Measurements from ENCODE around the gene XYLT1.
"Not testable (repeated sequence)": the region's sequence is repeated elsewhere in the genome, so short reads cannot be mapped to it uniquely, and the experiment has no call there.

The XYLT1 gene

DNA sequence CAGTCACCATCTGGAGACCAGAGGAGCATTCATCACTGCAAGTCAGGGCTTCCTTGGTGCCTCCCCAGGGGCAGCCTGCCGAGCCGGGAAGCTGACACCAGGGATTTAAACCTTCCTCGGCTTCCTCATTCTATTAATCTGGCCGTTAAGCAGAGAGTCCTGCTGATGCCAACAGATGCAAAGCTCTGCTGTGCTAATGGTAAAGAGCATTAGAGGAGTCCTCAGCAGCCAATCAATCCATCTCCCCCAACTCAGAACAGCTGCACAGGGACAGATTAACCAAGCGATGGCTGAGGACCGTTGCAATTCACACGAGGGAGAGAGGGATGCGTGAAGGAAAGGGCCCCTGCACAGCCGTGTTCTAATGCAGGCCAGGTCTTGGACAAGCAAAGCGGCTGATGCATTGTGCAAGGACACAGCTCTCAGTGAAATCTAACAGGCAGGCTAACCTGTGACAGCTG lies 116.6 kb downstream of the XYLT1 start:
- DNase-seq (ENCODE audit: low read depth), result no peak

DNA sequence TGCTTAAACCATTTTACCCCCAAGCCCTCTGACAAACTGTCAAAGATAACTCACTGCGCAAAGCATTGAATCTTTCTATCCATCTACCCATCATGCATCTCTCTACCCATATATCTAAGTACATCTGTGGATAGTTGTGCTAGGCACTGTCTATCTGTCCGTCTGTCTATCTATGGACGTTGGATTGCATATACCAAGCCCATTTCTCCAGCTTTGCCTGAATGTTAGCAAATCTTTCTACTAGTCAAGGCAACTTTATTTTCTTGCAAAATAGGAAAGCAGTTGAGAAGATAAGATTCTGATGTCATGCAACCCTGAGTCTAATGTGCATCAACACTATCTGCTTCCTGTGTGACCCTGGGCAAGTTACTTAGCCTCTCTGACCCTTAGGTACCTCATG lies 117.2 kb downstream of the XYLT1 start:
- no peak for DNase-seq (ENCODE audit: low read depth)

DNA sequence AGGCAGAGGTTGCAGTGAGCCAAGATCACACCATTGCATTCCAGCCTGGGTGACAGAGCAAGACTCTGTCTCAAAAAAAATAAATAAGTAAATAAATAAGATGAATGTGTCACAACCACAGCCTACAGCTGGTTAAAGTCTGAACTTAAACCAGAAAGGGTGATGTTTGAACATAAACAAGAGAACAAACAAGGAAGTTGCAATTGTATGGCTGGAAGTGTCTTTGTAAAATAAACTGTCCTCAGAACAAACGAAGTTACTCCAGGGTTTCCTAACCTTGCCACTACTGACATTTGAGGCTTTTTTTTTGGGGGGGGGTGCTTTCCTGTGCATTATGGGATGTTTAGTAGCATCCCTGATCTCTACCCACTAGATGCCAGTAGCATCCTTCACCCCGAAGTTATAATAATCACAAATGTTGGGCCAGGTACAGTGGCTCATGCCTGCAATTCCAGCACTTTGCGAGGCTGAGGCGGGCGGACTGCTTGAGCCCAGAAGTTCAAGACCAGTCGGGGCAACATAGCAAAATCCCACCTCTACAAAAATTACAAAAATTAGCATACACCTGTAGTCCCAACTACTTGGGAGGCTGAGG lies 119.2 kb downstream of the XYLT1 start:
- no peak for DNase-seq (ENCODE audit: low read depth)

DNA sequence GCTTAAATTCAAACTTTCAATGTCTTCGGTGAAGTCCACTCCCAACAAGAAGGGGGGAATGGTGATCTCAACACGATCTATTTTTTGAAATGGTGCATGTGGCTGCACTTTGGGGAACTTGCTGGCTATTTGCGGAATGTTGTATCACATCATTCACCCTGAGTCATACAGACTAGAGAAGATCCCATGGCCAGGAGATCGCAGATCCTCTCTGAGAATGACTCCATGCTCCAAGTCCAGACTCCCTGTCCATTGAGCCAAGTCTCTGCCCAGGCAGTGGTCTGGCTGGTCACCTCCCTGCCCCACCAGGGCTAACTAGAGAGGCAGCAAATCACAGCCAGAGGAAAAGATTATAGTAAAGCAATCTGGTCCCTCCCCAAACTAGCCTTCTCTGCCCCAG lies 120.6 kb downstream of the XYLT1 start:
- DNase-seq (ENCODE audit: low read depth), result no peak

DNA sequence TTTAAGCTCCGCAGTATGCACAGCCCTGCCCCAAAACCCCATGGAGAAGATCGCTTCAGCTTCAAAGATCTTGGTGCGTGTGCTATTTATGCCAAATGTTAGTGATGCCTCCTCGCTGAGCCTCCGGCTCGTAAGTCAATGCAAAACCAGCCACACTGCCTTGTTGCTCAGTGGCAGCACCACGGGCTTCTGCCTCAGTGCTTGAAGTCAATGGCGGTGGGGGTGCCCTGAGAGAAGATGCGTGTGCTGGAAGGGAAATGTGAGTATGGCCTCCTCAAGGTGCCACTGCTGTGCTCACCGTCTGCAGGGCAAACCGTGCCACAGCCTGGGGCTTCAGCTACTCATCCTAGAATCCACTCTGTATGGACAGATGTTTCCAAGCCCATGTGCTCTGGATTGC lies 121.9 kb downstream of the XYLT1 start:
- DNase-seq (ENCODE audit: low read depth), result no peak

DNA sequence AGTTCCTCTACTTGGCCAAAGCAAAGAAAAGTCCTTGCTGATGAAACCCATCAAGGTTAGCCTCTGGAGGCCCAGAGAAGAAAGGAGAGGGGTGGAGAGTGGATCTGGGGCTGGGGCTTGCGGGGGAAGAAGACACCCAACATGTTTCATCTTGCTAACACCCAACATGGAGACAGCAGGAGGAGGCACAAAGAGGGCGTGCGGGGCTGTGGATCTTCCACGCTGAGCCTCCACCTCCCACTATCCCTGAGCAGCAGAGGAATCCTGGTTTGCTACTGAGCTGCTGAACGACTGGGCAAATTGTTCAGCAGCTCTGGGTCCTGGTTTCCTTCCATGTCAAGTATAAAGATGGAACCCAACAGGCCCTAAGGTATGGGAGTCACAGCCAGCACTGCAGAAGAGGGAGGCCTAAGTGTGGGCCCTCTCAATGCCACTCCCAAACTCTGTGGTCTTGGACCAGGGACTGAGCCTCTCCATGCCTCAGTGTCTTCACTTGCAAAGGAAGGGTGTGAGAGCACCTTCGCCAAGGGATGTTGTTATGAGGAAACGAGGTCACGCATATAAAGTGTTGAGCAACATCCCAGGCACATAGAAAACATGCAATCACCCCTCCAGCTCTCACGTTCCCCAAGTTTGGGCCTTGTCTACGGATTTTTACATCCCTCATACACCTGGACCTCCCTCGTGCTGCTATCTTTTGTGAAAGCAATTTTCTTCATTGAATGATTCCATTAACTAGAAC lies 122.5 kb downstream of the XYLT1 start:
- DNase-seq (ENCODE audit: low read depth), result no peak

DNA sequence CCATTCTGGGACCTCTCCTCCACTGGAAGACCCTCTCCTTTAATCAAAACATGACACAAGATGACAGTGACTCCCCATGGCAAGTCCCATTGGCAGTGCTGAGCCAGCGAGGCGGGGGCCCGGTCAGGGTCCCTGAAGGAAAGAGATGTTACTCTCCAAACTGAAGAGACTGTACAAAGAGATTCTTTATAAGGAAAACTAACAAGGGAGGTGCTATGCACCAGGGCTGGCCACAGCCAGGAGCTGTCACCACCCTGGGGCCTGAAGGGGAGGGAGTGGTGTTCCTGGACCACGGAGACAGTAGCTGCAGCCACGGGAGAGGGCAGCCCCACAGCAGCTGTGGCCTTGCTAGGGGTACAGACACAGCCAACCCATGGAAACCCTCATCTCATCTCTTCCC lies 123.1 kb downstream of the XYLT1 start:
- DNase-seq (ENCODE audit: low read depth), result no peak

DNA sequence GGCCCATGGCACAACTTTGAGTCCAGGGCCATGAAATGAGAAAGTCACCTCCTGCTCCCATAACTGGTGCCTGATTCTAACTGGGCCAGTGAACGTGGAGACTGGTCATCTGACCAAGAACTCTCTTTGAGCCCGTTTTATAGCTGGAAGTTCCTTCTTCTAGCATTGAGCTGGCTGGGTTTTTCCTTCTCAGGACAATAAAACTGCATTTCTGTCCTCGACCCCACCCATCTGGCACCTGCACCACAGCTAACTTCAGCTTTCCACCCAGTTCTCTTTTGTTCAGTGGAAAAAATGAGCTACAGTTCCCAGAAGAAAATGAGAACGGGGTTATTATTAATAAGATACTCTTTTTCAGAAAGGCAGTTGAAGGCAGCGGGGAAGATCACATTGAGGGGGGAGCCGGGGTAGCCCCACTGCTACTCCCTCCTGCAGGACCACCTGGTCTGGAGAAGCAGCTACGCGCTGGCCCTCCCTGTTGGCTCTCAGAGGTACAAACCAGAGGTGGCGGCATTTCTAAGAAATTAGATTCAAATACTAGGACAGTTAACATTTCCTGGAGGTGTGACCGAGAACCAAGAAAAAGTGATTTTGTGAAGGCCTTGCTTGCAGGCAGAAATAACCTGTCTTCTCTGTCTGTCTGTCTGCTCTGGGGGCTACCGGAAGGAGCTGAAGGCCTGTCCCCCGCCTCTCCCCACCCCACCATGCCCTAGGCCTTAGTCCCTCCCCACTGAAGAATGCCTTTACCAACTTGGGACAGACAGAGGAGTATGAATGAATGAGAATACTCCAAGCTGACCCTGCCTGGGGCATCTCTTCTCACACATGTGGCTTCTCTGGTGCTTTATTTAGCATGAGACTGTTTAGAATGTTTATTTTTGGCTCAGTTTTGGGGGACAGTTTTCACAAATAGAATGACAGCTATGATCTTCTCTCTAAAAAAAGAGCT lies 123.9 kb downstream of the XYLT1 start:
- no peak for DNase-seq (ENCODE audit: low read depth)

DNA sequence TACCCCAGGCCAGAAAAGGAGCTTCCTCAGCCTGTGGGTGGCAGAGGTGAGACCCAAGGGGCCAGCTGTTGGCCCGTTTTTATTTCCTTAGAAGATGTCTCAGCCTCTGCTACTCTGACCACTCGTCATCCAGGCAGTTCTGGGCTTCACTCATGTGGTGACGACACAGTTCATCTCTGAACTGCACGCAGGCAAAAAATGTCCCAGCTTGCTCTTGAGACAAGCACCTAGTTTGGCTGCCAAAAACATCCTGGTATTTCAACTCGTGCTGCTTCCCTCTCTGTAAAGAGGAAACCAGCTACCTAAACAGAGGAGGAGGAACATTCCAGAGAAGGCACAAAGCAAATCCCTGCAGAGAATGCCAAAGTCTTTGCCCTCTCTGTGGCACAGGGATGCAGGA lies 125.7 kb downstream of the XYLT1 start:
- peak; percentile 41 for DNase-seq (ENCODE audit: low read depth)

DNA sequence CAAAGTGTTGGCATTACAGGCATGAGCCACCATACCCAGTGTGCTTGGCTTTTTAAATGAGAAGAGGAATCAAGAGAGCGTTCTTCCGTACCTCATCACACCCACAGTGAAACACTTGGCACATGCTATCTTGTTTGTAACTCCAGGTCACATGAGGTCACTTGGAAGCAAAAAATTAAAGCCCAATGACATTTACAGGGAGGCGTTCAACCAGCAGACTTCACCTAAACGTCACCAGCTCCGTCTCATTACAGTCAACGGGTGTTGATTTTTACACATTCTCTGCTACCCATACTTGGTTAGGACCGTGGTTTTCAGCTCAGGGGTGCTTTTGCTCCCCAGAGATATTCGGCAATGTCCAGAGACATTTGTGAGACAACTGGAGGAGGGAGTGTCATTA lies 127.0 kb downstream of the XYLT1 start:
- DNase-seq (ENCODE audit: low read depth), result no peak

DNA sequence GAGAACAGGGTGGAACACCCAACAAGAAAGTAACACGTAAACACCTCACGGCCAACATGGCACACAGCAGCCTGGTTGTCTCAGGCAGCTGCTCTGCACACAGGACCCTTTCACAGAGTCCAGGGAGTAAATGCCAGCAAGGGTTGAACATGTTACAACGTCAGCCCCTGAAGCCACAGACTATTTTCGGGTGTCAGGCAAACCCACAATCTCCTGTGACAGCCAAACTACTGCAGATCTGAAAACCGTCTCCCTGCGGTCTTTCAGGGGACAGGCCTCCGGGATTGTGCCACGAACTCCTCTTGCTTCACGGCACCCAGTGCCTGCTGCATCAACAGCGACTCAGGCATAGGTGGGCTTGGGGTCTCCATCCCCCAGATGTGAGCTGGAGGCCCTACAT lies 127.7 kb downstream of the XYLT1 start:
- DNase-seq (ENCODE audit: low read depth), result no peak

DNA sequence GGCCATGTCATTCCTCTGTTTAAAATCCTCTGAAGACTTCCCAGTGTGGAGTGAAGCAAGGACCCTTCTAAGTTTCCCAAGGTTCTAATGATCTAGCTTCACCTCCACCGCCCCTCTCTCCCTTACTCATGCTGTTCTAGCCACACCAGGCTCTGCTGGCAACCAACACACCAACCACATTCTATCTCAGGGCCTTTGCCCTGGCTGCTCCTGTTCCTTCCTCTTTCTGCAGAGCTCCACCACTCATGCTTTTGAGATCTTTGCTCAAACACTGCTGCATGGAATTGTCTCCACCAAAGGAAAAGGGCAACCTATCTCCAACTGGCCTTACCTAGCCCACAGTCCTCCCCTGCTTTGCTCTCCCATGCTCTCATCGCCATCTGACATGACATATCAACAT lies 128.7 kb downstream of the XYLT1 start:
- DNase-seq (ENCODE audit: low read depth), result no peak

DNA sequence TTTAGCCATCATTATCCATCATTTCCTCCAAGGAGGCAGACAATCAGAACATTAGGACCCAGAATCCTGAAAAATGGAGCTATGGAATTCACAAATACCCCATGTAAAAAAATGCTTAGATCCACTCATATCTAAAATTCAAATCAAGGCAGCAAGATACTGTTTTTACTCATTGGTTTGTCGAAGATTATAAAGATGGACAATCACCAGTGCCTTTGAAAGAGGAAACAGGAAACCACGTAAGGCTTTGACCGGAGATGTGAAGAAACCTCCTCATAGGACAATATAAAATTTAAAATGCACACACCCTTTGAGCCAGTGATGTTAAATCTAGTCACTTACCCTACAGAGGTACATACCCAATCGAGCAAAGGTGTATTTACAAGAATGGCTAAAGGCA lies 130.0 kb downstream of the XYLT1 start:
- no peak for DNase-seq (ENCODE audit: low read depth)

DNA sequence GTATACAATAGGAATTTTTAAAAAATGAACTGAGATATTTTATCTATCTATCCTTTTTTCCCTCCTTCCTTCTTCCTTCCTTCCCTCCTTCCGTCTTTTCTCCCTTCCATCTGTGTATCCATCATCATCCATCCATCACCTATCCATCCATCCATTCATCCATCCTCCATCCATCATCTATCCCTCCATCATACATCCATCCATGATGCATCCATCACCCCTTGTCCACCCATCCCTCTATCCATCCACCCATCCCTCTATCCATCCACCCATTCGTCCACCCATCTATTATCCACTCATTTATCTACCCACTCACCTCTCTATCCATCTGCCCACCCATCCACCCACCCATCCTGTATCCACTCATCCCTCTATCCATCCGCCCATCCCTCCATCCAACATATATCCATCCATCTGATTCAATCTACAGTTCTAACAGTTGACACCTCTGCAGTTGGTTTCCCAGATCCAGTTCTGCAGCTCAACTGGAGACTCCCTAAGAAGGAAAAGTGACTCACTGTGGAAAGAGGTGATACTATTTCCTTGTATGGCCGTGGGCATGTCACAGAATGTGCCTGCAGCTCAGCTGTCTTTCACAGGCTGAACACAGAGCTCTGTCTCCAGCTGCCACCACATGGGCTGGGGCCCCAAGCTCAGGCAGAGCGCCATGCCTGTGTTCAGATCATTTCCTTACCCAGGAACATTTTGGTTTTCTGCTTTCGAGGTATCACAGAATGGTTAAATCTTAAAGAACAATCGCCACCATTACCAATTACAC lies 130.8 kb downstream of the XYLT1 start:
- no peak for DNase-seq (ENCODE audit: low read depth)

DNA sequence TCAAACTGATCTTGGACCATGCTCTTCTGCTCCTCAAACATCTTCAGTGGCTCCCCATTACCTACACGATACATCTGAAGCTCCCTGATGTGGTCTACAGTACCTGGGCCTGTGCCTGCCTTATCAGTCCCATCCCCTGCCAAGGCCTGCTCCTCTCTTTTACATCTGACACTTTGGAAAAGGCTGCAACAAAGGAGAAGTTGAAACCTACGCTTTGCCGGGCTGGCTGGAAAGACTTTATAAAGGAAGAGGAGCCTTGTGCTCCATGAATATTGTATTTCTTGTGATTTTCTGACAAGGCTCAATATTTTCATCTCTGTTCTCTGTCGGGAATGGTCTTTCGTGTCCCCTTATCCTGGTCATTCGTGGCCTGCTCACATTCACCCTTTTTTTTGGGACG lies 132.5 kb downstream of the XYLT1 start:
- no peak for DNase-seq (ENCODE audit: low read depth)

DNA sequence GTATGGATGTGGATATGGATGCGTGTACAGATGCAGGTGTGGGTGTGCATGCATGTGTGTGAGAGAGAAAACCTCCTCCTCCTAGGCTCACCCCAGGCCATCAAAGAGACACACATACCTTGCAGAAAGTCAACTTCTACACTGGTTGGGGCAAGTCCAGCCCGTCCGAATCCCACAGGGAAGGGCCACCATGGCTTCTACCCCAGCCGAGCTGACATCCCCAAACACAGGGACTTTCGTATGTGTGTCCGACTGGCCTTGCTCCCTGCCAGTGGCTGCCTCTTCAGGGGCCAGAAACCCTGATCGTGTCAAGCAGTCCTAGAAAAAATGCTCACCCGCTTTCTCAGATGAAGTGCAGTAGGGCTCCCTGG lies 134.2 kb downstream of the XYLT1 start:
- DNase-seq (ENCODE audit: low read depth), result no peak

DNA sequence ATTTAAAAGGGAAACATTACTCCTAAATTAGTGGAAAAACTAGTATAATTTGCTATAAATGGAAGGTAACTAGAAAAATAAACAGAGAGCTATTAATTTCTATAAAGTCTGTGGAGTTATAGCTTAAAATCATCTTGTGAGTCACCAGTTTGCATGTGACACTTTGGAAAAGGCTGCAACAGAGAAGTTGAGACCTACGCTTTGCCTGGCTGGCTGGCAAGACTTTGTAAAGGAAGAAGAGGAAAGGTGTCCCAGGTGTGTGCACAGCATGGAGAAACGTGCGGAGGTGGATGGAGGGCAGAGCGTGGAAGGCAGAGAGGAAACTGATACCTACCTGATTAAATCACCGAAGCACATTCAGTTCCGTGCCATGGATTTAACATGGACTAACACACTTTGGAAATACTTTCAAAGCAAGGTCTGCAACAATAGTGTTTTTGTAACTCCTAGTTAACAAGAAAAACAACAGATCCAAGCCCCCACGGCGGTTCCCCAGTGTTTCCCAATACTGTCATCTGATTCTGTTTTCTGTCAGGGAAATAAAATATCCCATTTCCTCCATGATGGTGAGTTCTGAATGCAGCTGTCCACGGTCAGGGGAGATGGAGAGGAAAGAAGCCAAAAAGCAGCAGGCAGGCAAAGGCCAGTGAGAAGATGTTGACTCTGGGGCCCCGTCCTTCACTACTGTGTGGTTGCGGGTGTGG lies 134.8 kb downstream of the XYLT1 start:
- DNase-seq (ENCODE audit: low read depth), result peak; percentile 9

DNA sequence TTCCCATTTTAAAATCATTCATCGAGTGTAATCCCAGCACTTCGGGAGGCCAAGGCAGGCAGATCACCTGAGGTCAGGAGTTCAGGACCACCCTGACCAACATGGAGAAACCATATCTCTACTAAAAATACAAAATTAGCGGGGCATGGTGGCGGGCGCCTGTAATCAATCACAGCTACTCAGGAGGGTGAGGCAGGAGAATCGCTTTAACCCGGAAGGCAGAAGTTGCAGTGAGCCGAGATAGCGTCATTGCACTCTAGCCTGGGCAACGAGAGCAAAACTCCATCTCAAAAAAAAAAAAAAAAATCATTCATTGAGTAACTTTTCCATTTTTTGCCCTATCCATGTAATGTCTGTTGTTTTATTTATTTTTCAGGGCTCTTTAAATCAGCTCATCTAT lies 135.4 kb downstream of the XYLT1 start:
- not testable (repeated sequence) for DNase-seq (ENCODE audit: low read depth)

DNA sequence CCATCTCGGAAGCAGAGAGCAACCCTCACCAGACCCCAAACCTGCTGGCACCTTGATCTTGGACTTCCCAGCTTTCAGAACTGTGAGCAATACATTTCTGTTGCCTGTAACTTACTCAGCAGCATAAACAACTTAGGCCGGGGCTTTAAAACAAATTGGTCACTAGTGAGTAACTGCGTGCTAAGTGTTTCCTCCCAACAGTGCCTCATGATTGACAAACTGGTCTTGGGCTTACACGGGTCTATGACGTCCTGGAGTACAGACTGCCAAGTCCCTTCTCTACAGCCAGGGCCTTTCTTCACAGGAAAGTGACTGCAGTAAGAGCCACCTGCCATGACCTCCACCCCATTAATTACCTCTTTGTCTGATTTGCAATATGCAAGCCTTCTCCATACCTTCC lies 136.7 kb downstream of the XYLT1 start:
- peak; percentile 42 for DNase-seq (ENCODE audit: low read depth)

DNA sequence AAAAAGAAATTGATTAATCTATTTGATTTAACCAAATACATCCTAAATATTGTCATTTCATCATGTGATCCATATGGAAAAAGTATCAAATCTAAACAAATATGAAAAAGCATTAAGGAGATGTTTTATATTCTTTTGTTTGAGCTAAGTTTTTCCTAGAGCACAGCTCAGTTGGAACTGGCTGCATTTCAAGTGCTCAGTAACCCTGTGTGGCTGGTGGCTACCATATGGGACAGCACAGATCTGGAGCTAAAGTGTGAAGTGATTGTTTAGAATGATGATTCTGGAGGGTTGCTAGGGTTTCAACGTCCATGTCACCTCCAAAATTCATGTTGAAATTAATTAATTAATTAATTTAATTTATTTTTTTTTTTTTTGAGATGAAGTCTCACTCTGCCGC lies 137.5 kb downstream of the XYLT1 start:
- DNase-seq (ENCODE audit: low read depth), result no peak

DNA sequence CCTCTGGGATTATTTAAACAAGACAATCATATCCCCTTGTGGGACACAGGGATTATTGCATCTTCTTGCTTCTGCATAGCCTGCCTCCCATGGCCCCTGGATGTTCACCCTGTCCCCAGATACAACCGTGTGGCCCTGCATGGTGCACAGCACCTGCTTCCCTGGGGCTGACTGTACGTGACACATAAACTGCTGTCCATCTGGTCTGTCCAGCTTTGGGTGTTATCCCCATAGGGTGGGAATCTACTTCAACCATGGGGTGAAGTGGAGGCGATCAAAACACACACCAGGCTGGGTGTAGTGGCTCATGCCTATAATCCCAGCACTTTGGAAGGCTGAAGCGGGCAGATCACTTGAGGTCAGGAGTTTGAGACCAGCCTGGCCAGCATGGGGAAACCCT lies 138.8 kb downstream of the XYLT1 start:
- no peak for DNase-seq (ENCODE audit: low read depth)

Measured in fibroblast of gingiva (primary cell).